Muscle layer of colon (tissue), 2 donors: Measurements from ENCODE around the gene COL4A5.
"Not testable (repeated sequence)": the region's sequence is repeated elsewhere in the genome, so short reads cannot be mapped to it uniquely, and the experiment has no call there.

Experiments
- H3K27ac ChIP-seq: one replicate; pipeline ENCODE4 v1.7.0; 2013; ENCODE audit warnings: low read depth, mild to moderate bottlenecking, low read length, moderate library complexity
- H3K27me3 ChIP-seq, 2 donors: one replicate each; pipeline ENCODE4 v1.7.0; 2013; ENCODE audit warnings: low read length in 2 of 2, mild to moderate bottlenecking in 2 of 2; ENCODE audit not compliant: insufficient read depth in 2 of 2, control insufficient read depth in 1 of 2
- H3K36me3 ChIP-seq: one replicate; pipeline ENCODE4 v1.7.0; 2013; ENCODE audit warnings: mild to moderate bottlenecking, low read length; ENCODE audit not compliant: insufficient read depth
- H3K4me1 ChIP-seq: one replicate; pipeline ENCODE4 v1.7.0; 2013; ENCODE audit warnings: mild to moderate bottlenecking, low read length; ENCODE audit not compliant: insufficient read depth
- H3K4me3 ChIP-seq, 2 donors: one replicate each; pipeline ENCODE4 v1.7.0; 2013; ENCODE audit warnings: low read length in 2 of 2, low read depth in 1 of 2, mild to moderate bottlenecking in 1 of 2, moderate library complexity in 1 of 2
- H3K9ac ChIP-seq: one replicate; pipeline ENCODE4 v1.7.0; 2013; ENCODE audit warnings: low read length
- H3K9me3 ChIP-seq: one replicate; pipeline ENCODE4 v1.7.0; 2013; ENCODE audit warnings: mild to moderate bottlenecking, low read length
- donor health status: abdominal sarcoma.
- donor health status: Adenocarcinoma of cecum.

Gene COL4A5

DNA sequence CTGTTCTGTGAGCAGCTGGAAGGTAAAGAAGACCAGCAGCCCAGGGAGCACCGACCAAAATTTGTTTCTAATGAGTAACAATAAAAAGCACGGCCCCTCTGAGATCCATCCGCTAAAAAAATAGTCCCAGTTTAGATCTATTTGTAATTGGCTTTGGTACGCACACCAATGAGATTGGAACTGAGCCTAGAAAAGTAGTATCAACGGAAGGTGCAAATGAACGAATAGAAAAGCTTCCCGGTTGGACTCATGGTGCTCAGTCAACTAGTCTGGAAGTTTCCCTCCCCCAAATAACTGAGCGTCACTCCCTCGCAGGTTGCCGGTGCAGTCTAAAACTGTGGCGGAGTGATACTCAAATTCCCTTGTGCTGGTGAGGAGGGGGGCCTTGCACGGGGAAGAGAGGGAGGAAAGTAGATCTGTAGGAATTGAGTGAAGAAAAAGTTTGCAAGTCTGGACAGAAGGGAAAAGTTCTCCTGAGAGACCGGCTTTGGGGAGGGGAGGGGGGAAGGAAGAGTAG lies at the start of gene COL4A5:
COL4A5 (plus strand) TSS at position 413 of the 517 bp plus-strand sequence. CDS start 288 bp downstream, outside the sequence.
- Histone ChIP-seq H3K27me3 (peaks cover 14 to 24% of the 10 kb centered on the region in 2 donors), H3K36me3 (no peaks in the 10 kb centered on the region), H3K9me3 (no peaks in the 10 kb centered on the region), H3K4me1 (no peaks in the 10 kb centered on the region), H3K27ac (no peak within 1 kb of the TSS), H3K9ac (no peak within 1 kb of the TSS), H3K4me3 (peak within 1 kb of the TSS; percentile 30 to 49)

DNA sequence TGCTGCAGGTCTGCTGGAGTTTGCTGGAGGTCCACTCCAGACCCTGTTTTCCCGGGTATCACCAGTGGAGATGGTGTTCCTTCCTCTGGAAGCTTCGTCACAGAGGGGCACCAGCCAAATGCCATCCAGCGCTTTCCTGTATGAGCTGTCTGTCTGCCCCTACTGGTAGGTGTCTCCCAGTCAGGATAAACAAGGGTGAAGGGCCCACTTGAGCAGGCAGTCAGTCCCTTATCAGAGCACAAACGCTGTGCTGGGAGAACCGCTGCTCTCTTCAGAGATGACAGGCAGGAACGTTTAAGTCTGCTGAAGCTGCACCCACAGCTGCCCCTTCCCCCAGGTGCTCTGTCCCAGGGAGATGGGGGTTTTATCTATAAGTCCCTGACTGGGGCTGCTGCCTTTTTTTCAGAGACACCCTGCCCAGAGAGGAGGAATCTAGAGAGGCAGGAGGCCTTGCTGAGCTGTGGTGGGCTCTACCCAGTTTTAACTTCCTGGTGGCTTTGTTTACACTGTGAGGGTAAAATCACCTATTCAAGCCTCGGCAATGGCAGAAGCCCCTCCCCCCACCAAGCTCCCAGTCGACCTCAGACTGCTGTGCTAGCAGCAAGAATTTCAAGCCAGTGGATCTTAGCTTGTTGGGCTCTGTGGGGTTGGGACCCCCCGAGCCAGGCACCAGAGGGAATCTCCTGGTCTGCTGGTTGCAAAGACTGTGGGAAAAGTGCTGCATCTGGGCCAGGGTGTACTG lies 48.5 kb upstream of the COL4A5 start:
- H3K36me3 ChIP-seq, H3K9ac ChIP-seq, H3K9me3 ChIP-seq, H3K4me3 ChIP-seq, H3K27ac ChIP-seq, H3K4me1 ChIP-seq, H3K27me3 ChIP-seq: not testable (repeated sequence)

DNA sequence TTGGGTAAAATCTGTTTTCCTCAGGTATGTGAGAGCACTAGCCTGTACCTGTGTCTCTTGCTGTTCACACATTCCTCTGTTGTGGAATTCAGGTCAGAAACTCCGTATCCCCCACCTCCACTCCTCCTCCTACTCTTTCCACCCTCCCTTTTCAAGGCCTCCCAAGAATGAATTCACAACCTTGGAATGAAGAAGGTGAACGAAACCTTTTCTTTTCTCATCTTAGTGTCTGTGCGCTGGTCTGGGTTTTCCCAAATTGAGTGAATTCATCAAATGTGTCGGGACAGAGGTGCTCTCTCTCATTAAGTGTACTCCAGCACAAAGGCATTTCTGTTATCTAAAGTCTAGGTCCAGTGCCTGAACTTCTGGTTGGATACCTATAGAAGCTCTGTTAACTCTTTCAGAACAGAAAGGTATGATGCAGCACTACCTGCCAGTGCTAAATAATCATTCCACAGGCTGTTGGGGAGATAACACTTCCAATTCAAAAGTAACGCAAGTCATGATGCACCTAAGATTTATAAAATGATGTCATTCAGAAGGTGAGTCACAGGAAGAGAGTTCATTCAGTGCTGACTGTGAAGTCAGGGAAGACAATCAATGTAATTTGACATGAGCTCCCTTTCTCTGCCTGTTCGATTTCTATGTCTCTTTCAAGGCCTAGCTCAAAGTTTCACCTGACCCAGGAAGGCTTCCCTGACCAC lies 43.3 kb upstream of the COL4A5 start:
- Histone ChIP-seq H3K9me3 (no peaks in the 10 kb centered on the region), H3K4me1 (no peaks in the 10 kb centered on the region), H3K27ac (no peak overlapping the region), H3K36me3 (no peaks in the 10 kb centered on the region), H3K4me3 (no peak overlapping the region), H3K9ac (no peak overlapping the region), H3K27me3 (peaks cover 0 to 8% of the 10 kb centered on the region in 2 donors)

DNA sequence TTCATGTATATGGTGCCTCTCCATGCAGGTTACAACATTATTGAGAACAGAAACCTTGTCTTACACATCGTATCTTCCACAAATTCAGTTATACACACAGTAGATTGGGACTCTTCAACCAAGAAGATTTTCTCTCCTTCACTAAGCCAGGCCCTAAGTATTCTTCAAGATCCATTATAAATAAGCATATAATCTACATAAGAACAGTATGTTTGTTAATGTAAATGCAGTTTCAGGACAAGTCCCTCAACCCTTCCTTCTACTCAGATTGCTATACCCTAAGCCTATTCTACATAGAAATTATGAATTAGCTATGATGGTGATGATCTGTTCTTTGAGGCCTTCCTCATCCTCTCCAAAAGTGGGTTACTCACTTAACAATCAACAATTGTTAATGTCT lies 42.7 kb upstream of the COL4A5 start:
- H3K36me3 ChIP-seq, result no peaks in the 10 kb centered on the region
- peaks cover 0 to 8% of the 10 kb centered on the region in 2 donors for H3K27me3 ChIP-seq
- H3K4me1 ChIP-seq, result no peaks in the 10 kb centered on the region
- no peak overlapping the region for H3K9ac ChIP-seq
- no peaks in the 10 kb centered on the region for H3K9me3 ChIP-seq
- H3K4me3 ChIP-seq, result no peak overlapping the region
- H3K27ac ChIP-seq, result no peak overlapping the region

DNA sequence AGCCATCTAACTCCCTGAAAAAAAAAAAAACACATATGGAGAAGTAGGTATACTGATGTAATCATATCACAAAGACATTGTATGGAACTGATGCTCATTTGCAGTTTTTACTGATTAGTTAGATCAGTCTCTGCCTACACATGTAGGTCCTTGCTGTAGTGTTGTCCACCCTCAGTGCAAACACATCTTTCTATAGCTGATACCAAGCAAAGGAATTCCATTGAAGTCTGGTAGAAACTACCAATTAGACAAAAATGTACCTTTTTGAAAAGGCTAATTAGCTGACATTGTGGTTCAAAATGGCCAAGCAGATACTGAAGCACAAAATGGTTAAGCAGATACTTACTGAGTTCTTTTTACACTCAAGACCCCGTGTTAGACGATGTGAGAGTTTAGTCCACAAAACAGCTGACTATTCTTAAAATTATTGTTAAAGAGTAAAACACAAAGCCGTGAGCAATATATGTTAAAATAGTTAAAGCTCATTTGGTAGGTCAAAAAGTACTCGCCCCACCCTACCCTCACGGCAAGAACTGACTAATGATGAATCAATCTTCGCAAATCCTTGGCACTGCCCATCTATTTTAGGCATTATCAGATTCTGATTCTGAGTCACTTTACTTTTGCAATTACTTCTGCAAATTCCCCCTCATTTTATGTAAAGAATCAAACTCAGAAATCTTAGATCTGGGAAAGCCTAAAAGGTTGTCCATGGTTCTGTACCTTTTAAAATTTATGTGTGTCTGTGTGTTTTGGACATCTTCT lies 41.8 kb upstream of the COL4A5 start:
- peaks cover 0 to 8% of the 10 kb centered on the region in 2 donors for H3K27me3 ChIP-seq
- no peaks in the 10 kb centered on the region for H3K4me1 ChIP-seq
- H3K4me3 ChIP-seq, result no peak overlapping the region
- H3K36me3 ChIP-seq, result no peaks in the 10 kb centered on the region
- no peak overlapping the region for H3K27ac ChIP-seq
- H3K9me3 ChIP-seq, result no peaks in the 10 kb centered on the region
- no peak overlapping the region for H3K9ac ChIP-seq

DNA sequence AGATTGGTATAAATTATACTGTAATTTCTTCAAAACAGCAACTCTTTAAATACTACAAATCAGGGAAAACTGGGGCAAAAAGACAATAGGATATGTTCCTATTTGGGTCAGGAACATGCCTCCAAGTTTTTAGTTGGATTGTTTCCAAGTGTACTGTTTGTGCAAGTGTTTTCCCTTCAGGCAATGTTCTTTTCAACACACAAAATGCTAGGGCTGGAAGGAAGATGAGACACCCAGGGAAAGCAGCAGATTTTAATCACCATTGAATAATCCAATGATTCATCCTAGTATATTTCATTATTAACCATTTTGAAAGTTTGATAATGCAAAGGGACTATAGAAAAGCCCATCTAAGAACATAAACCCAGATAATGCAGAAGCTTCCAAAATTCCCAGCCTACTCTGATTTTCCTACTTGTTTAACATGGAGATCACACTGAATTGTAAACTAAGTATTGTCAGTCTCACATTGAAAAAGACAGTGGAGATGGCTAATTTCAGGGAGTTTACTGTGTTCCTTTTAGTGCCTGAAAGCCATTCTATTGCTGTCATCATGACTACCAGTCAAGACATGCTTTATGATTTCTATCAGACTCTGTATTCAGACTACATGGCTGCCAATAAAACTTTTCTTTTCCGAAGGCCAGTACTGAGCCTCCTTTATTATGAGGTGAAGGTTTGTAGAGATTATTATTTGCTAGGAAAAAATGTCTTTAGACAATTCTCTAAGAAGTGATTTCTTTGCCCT lies 40.0 kb upstream of the COL4A5 start:
- Histone ChIP-seq H3K9me3 (no peaks in the 10 kb centered on the region), H3K27ac (no peak overlapping the region), H3K4me1 (no peaks in the 10 kb centered on the region), H3K27me3 (peaks cover 0 to 8% of the 10 kb centered on the region in 2 donors), H3K9ac (no peak overlapping the region), H3K4me3 (no peak overlapping the region), H3K36me3 (no peaks in the 10 kb centered on the region)

DNA sequence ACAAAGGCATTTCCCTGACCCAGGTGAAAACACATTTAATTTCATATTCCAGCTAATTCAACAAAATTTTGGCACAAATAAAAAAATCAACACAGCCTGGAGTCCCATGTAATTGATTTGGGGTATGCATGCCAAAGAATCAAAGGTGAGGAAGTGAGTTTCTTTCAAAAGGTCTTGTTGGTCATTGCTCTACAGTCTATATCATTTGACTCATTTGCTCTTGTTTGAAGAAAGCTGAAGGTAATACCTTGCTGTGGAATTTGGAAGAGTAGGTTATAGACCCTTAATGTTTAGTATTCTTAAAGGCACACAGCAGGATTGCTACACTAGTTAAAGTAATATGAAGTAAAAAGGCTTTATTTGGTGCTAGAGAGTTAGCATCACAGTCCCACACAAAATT lies 26.9 kb upstream of the COL4A5 start:
- H3K36me3 ChIP-seq, result no peaks in the 10 kb centered on the region
- no peaks in the 10 kb centered on the region for H3K9me3 ChIP-seq
- H3K9ac ChIP-seq, result no peak overlapping the region
- peaks cover 0 to 8% of the 10 kb centered on the region in 2 donors for H3K27me3 ChIP-seq
- no peak overlapping the region for H3K27ac ChIP-seq
- H3K4me1 ChIP-seq, result no peaks in the 10 kb centered on the region
- no peak overlapping the region for H3K4me3 ChIP-seq

DNA sequence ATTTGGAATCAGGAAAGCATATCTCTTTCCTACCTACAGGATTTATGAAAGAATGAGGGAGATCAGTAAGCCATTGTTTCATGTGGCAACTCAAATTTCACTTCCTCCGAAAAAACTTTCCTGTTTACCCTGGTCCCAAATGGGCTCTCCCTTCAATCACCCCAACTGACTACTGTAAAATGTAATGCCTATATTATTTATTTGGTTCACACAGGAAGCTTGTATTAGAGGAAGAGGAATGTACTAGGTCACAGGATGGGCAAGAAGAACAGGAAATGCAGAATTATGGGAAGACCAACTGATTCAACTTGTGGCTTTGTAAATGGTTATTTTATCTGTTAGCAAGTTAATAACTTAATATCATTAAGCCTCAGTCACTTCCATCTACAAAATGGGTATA lies 24.5 kb upstream of the COL4A5 start:
- Histone ChIP-seq H3K27me3 (no peaks in the 10 kb centered on the region), H3K9ac (no peak overlapping the region), H3K4me3 (no peak overlapping the region), H3K36me3 (no peaks in the 10 kb centered on the region), H3K27ac (no peak overlapping the region), H3K4me1 (no peaks in the 10 kb centered on the region), H3K9me3 (no peaks in the 10 kb centered on the region)

DNA sequence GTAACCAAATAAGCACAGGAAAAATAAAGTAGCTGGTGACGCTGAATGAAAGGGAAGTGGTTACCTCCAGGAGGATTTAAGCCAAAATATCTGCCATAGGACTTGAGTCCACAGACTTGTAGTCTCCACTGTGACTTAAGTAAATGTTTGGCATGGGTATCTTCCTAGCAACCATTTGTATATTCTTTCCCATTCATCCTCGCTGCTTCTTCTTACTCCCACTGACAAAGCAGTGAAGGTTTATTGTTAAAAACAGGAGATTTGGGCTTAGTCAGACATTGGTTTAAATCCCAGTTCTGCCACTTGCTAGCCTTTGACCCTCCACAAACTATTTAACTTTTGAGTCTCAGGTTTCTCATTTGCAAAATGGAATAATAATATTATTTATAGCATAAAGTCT lies 23.7 kb upstream of the COL4A5 start:
- Histone ChIP-seq H3K9ac (no peak overlapping the region), H3K36me3 (no peaks in the 10 kb centered on the region), H3K9me3 (no peaks in the 10 kb centered on the region)

DNA sequence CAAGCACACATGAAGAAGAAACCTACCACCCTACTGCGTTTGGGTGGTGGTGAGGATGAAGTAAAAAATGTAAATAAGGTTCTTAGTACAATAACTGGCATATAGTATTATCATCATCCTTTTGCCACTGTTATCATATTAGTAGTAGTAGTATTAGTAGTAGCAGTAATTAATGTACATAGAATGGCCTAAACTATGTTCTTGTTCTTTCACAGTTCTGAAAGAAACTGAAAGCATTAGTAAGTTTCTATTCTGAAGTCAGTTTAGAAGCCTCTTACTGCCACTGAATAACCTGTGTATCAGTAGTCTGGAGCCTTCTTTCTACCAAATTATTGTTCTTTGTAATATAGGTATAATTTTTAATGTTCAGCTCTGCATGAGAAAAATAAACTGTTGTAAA lies 22.4 kb upstream of the COL4A5 start:
- Histone ChIP-seq H3K9ac (no peak overlapping the region), H3K9me3 (no peaks in the 10 kb centered on the region), H3K36me3 (no peaks in the 10 kb centered on the region), H3K4me1 (no peaks in the 10 kb centered on the region), H3K4me3 (no peak overlapping the region), H3K27me3 (no peaks in the 10 kb centered on the region), H3K27ac (no peak overlapping the region)

More for the DNA sequence above, 23.7 kb upstream of the COL4A5 start:
- no peaks in the 10 kb centered on the region for H3K27me3 ChIP-seq
- no peaks in the 10 kb centered on the region for H3K4me1 ChIP-seq
- H3K4me3 ChIP-seq, result no peak overlapping the region
- H3K27ac ChIP-seq, result no peak overlapping the region

DNA sequence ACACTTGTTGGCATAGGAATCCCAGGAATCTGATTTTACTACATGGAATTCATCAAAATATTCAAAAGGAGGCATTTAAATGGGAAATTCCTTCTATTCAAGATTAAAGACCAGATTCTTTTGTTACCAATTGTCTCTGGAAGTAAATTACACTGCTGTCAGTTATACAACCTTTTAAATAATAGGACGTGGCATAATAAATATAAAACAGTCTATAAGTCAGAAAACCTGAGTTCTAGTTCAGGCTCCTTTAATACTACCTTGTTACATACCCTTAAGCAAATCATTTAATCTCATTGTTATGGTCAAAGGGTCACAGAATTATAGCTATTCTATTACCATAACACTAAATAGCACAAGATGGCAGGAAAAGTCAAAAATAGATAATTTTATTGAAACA lies 20.2 kb upstream of the COL4A5 start:
- Histone ChIP-seq H3K27ac (no peak overlapping the region), H3K9me3 (no peaks in the 10 kb centered on the region), H3K4me1 (no peaks in the 10 kb centered on the region), H3K36me3 (no peaks in the 10 kb centered on the region), H3K4me3 (no peak overlapping the region), H3K9ac (no peak overlapping the region), H3K27me3 (peaks cover 3 to 4% of the 10 kb centered on the region in 2 donors)
